HG03064 (cell line): Measurements from ENCODE around the gene CAMK1.

Experiments
- ATAC-seq: cut with Tn5 transposase; IDR thresholded peaks from one replicate; pipeline ENCODE4 v1.9.1; 2021; ENCODE audit warnings: low read depth; ENCODE audit not compliant: unreplicated experiment

The CAMK1 gene

GRCh38 chr3:9745521-9745920 lies 24.2 kb downstream of the CAMK1 start:
- ATAC-seq, result no peak

GRCh38 chr3:9744162-9744561 lies 25.6 kb downstream of the CAMK1 start:
- ATAC-seq, result no peak

GRCh38 chr3:9743548-9743947 lies 26.2 kb downstream of the CAMK1 start:
- ATAC-seq, result no peak

- no peak for ATAC-seq
Measured at GRCh38 chr3:9742560-9742959, 27.2 kb downstream of the CAMK1 start.

- ATAC-seq, result no peak
Measured at GRCh38 chr3:9739181-9739580, 30.6 kb downstream of the CAMK1 start.

- no peak for ATAC-seq
Measured at GRCh38 chr3:9736831-9737230, 32.9 kb downstream of the CAMK1 start.

- no peak for ATAC-seq
Measured at GRCh38 chr3:9732740-9733115, 37.0 kb downstream of the CAMK1 start.

GRCh38 chr3:9732080-9732739 lies 37.5 kb downstream of the CAMK1 start:
- no peak for ATAC-seq

GRCh38 chr3:9731206-9732079 lies 38.3 kb downstream of the CAMK1 start, which contains the start of gene BRPF1:
Gene BRPF1 (plus strand): TSS chr3:9731735. CDS start chr3:9734141, 2,406 bp downstream.
- ATAC-seq, result peak; percentile 94

- ATAC-seq, result peak; percentile 39
Measured at GRCh38 chr3:9730657-9731205, 39.0 kb downstream of the CAMK1 start.

GRCh38 chr3:9729419-9729818 lies 40.3 kb downstream of the CAMK1 start:
- no peak for ATAC-seq

GRCh38 chr3:9727743-9728142 lies 42.0 kb downstream of the CAMK1 start:
- no peak for ATAC-seq

GRCh38 chr3:9727041-9727595 lies 42.6 kb downstream of the CAMK1 start:
- ATAC-seq, result no peak

GRCh38 chr3:9725775-9726515 lies 43.8 kb downstream of the CAMK1 start:
- no peak for ATAC-seq

- no peak for ATAC-seq
Measured at GRCh38 chr3:9721700-9722060, 48.1 kb downstream of the CAMK1 start.

GRCh38 chr3:9721015-9721699 lies 48.6 kb downstream of the CAMK1 start:
- ATAC-seq, result no peak

GRCh38 chr3:9718118-9718517 lies 51.6 kb downstream of the CAMK1 start:
- no peak for ATAC-seq

GRCh38 chr3:9717563-9717962 lies 52.2 kb downstream of the CAMK1 start:
- ATAC-seq, result no peak

GRCh38 chr3:9716801-9717555 lies 52.8 kb downstream of the CAMK1 start:
- ATAC-seq, result no peak
